Measurements from ENCODE around the gene CA10. TPM values are rescaled to one million over a fixed set of nuclear protein-coding genes. Genes with fewer than 3 reads are reported as not detected.

Gene CA10
- total and polyA plus RNA-seq, 7 donors: 0.28 to 2.9 (median 0.49) TPM; not detected in 2

GRCh38 chr17:51796026-51796425, 362.5 kb downstream of the CA10 start:
- H3K27me3 ChIP-seq: no peaks in the 10 kb centered on the region
- TF ChIP-seq POLR2AphosphoS5 (IDR thresholded peaks at IDR 0.05): no peak
- TF ChIP-seq POLR2A (IDR thresholded peaks at IDR 0.05): no peak
- no peak for TF ChIP-seq CTCF (IDR thresholded peaks at IDR 0.05)
- no peak for TF ChIP-seq EP300 (IDR thresholded peaks at IDR 0.05)
- intact Hi-C loops (cut with DNase I): no loop called here
- no peaks in the 10 kb centered on the region for H3K4me1 ChIP-seq
- no peak overlapping the region for H3K27ac ChIP-seq
- 88 to 91% methylated on average over 5 of the region's 5 CpGs for WGBS, 2 donors
- no peak for DNase-seq
- no peaks in the 10 kb centered on the region for H3K9me3 ChIP-seq
- H3K4me3 ChIP-seq: no peak overlapping the region
- H3K36me3 ChIP-seq: no peaks in the 10 kb centered on the region

- Histone ChIP-seq H3K4me3 (no peak overlapping the region), H3K27ac (no peak overlapping the region), H3K4me1 (no peaks in the 10 kb centered on the region), H3K36me3 (no peaks in the 10 kb centered on the region), H3K27me3 (no peaks in the 10 kb centered on the region), H3K9me3 (no peaks in the 10 kb centered on the region)
- TF ChIP-seq POLR2AphosphoS5 (IDR thresholded peaks at IDR 0.05) (no peak), POLR2A (IDR thresholded peaks at IDR 0.05) (no peak), EP300 (IDR thresholded peaks at IDR 0.05) (no peak), CTCF (IDR thresholded peaks at IDR 0.05) (no peak)
- WGBS, 2 donors: 16 to 53% methylated on average over 1 of the region's 1 CpG
- DNase-seq: no peak
- intact Hi-C loops (cut with DNase I): no loop called here
Measured at GRCh38 chr17:51795401-51795800, 363.1 kb downstream of the CA10 start.

- intact Hi-C loops (cut with DNase I): no loop called here
- TF ChIP-seq POLR2AphosphoS5 (IDR thresholded peaks at IDR 0.05) (no peak), EP300 (IDR thresholded peaks at IDR 0.05) (no peak), CTCF (IDR thresholded peaks at IDR 0.05) (no peak), POLR2A (IDR thresholded peaks at IDR 0.05) (no peak)
- H3K27me3 ChIP-seq: no peaks in the 10 kb centered on the region
- DNase-seq: no peak
- H3K4me1 ChIP-seq: no peaks in the 10 kb centered on the region
- no peaks in the 10 kb centered on the region for H3K9me3 ChIP-seq
- H3K36me3 ChIP-seq: no peaks in the 10 kb centered on the region
- no peak overlapping the region for H3K27ac ChIP-seq
- H3K4me3 ChIP-seq: no peak overlapping the region
Measured at GRCh38 chr17:51794466-51794865, 364.0 kb downstream of the CA10 start.

GRCh38 chr17:51793686-51794085, 364.8 kb downstream of the CA10 start:
- Histone ChIP-seq H3K27ac (no peak overlapping the region), H3K9me3 (no peaks in the 10 kb centered on the region), H3K4me1 (no peaks in the 10 kb centered on the region), H3K4me3 (no peak overlapping the region), H3K27me3 (no peaks in the 10 kb centered on the region), H3K36me3 (no peaks in the 10 kb centered on the region)
- no peak for TF ChIP-seq CTCF (IDR thresholded peaks at IDR 0.05)
- intact Hi-C loops (cut with DNase I): no loop called here
- WGBS, 2 donors: 36 to 87% methylated on average over 1 of the region's 1 CpG
- DNase-seq: no peak

- H3K4me1 ChIP-seq: no peaks in the 10 kb centered on the region
- no peak for TF ChIP-seq CTCF (IDR thresholded peaks at IDR 0.05)
- no peak for TF ChIP-seq POLR2A (IDR thresholded peaks at IDR 0.05)
- no peak for TF ChIP-seq POLR2AphosphoS5 (IDR thresholded peaks at IDR 0.05)
- no peak for TF ChIP-seq EP300 (IDR thresholded peaks at IDR 0.05)
- H3K4me3 ChIP-seq: no peak overlapping the region
- H3K27ac ChIP-seq: no peak overlapping the region
- no peaks in the 10 kb centered on the region for H3K36me3 ChIP-seq
- DNase-seq: no peak
- no peaks in the 10 kb centered on the region for H3K27me3 ChIP-seq
- no peaks in the 10 kb centered on the region for H3K9me3 ChIP-seq
- WGBS, 2 donors: 69 to 76% methylated on average over 5 of the region's 5 CpGs
- intact Hi-C loops (cut with DNase I): no loop called here
Measured at GRCh38 chr17:51778842-51779241, 379.7 kb downstream of the CA10 start.

All from sigmoid colon (tissue), 7 donors.